ENCODE results near the gene CNTNAP2. TPM values are rescaled to one million over a fixed set of nuclear protein-coding genes. Genes with fewer than 3 reads are reported as not detected.

Gene CNTNAP2
- total RNA-seq, 4 donors from 2014 or later, result 0.42 TPM; not detected in 3

DNA sequence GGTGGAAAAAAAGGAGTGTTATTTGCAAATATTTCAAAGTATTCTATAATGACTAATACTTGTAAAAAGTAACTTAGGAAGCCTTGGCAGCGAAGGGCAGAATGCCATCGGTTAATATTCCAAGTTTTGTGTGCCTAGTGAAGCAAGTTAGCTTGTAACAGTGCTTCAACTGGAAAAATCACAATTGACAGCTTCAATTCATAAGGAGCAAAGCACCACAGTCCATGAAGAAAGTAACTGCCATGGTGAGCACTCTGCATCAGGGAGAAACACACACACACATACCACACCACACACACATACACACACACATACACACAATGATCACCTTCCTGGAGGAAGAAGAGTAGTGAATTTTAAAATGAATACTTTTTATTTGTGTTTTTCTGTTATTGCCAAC, 298.3 kb downstream of the CNTNAP2 start:
- no peaks in the 10 kb centered on the region for H3K9me3 ChIP-seq
- TF ChIP-seq, protein P1, sequence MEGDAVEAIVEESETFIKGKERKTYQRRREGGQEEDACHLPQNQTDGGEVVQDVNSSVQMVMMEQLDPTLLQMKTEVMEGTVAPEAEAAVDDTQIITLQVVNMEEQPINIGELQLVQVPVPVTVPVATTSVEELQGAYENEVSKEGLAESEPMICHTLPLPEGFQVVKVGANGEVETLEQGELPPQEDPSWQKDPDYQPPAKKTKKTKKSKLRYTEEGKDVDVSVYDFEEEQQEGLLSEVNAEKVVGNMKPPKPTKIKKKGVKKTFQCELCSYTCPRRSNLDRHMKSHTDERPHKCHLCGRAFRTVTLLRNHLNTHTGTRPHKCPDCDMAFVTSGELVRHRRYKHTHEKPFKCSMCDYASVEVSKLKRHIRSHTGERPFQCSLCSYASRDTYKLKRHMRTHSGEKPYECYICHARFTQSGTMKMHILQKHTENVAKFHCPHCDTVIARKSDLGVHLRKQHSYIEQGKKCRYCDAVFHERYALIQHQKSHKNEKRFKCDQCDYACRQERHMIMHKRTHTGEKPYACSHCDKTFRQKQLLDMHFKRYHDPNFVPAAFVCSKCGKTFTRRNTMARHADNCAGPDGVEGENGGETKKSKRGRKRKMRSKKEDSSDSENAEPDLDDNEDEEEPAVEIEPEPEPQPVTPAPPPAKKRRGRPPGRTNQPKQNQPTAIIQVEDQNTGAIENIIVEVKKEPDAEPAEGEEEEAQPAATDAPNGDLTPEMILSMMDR (IDR thresholded peaks at IDR 0.05), result no peak
- no peak for TF ChIP-seq POLR2A (IDR thresholded peaks at IDR 0.05)
- no peak for TF ChIP-seq EP300 (IDR thresholded peaks at IDR 0.05)
- no peaks in the 10 kb centered on the region for H3K4me1 ChIP-seq
- H3K27me3 ChIP-seq, result no peaks in the 10 kb centered on the region
- WGBS, 2 donors, result 45 to 54% methylated on average over 2 of the region's 2 CpGs
- no peak for DNase-seq (ENCODE audit: low spot score in 2 of 2)
- no peaks in the 10 kb centered on the region for H3K36me3 ChIP-seq
- H3K4me3 ChIP-seq, result no peak overlapping the region
- H3K27ac ChIP-seq, result no peak overlapping the region

DNA sequence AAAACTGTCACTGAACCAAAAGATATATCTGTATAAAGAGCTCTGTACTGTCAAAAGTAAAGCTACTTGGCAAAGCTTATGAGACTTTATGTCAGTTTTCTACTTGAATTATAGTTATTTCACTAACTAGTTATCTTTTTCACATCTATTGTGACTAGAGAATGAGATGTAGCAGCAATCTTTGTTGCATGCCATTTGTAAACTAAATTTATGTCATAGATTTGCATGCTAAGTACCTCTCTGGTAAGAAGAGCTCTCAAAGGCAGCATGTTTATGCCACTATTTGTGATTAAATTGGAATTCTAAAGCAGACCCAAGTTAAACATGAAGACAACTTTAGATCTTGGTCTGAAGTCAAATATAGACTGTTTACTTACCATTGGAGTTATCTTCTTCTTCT, 300.6 kb downstream of the CNTNAP2 start:
- no peaks in the 10 kb centered on the region for H3K4me1 ChIP-seq
- no peak overlapping the region for H3K27ac ChIP-seq
- no peak for DNase-seq (ENCODE audit: low spot score in 2 of 2)
- H3K36me3 ChIP-seq, result no peaks in the 10 kb centered on the region
- no peaks in the 10 kb centered on the region for H3K9me3 ChIP-seq
- no peak for TF ChIP-seq EP300 (IDR thresholded peaks at IDR 0.05)
- TF ChIP-seq, protein P1 (IDR thresholded peaks at IDR 0.05), result no peak
- TF ChIP-seq POLR2A (IDR thresholded peaks at IDR 0.05), result no peak
- H3K27me3 ChIP-seq, result no peaks in the 10 kb centered on the region
- H3K4me3 ChIP-seq, result no peak overlapping the region

DNA sequence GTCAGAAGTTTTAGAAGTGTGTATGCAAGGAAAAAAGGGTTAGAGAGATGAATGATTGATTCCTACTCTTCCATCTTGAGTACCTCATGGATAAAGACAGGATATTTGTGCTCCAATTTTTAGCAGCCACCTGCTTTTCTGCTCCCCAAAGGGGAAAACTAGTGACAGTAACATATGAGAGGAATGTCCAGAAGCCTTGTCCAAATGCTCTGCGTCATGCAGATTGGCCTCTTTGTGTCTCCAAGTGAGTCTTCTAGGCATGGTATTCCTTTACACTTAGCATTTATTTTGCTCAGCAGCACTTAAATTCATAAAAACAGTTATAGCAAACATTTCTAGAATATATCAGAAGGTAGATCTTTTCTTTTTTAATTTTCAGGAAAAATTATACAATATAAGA, 306.8 kb downstream of the CNTNAP2 start:
- Histone ChIP-seq H3K27me3 (no peaks in the 10 kb centered on the region), H3K4me1 (no peaks in the 10 kb centered on the region), H3K27ac (no peak overlapping the region), H3K4me3 (no peak overlapping the region), H3K36me3 (no peaks in the 10 kb centered on the region), H3K9me3 (peaks cover 0 to under 1% (median 0%) of the 10 kb centered on the region in 4 donors)
- no peak for TF ChIP-seq POLR2A (IDR thresholded peaks at IDR 0.05)
- no peak for DNase-seq (ENCODE audit: low spot score in 2 of 2)
- 77 to 89% methylated on average over 1 of the region's 1 CpG for WGBS, 2 donors

DNA sequence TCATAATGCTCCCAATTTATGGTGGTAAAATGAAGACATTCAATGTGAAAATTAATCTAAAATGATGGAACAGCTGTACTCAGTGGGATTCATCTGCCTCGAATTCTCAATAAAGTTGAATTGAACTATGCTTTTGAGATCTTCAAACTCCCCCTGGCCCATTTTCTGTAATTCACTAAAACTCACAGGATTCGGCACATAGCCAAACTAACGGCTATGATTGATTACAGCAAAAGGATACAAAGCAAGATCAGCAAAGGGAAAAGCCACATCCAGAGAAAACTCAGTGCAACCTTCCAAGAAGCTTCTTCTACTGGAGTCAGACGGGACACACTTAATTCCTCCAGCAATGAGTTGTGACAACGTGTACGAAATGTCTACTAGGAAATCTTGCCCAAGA, 307.5 kb downstream of the CNTNAP2 start:
- WGBS, 2 donors, result 72 to 82% methylated on average over 6 of the region's 6 CpGs
- no peaks in the 10 kb centered on the region for H3K36me3 ChIP-seq
- H3K27me3 ChIP-seq, result no peaks in the 10 kb centered on the region
- no peak for DNase-seq (ENCODE audit: low spot score in 2 of 2)
- peaks cover 0 to 7% (median 1%) of the 10 kb centered on the region in 4 donors for H3K9me3 ChIP-seq
- H3K4me1 ChIP-seq, result no peaks in the 10 kb centered on the region
- H3K4me3 ChIP-seq, result no peak overlapping the region
- no peak overlapping the region for H3K27ac ChIP-seq
- TF ChIP-seq POLR2A (IDR thresholded peaks at IDR 0.05) (no peak), EP300 (IDR thresholded peaks at IDR 0.05) (no peak)
- TF ChIP-seq, protein P1 (IDR thresholded peaks at IDR 0.05), result no peak

DNA sequence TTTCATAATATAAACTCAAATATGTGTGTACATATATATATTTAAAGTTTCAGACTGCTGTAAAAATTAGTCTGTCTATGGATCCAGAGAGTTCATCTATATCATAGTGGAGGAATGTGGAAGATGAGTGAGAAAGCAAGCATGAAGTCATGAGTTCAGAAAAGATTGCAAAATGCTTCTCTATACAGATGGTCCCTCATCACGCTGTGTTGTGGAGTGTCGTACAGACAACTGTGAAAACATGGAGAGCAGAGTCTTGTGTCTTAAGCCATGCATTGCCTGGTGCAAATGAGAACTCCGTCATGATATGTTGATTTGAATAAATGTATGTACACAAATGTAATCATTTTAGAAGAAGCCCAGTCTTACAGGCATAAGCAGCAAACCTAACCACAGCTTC, 316.9 kb downstream of the CNTNAP2 start:
- no peaks in the 10 kb centered on the region for H3K36me3 ChIP-seq
- H3K9me3 ChIP-seq, result peaks cover 0 to 7% (median 1%) of the 10 kb centered on the region in 4 donors
- WGBS, 2 donors, result 71% methylated on average over 3 of the region's 3 CpGs
- H3K27me3 ChIP-seq, result no peaks in the 10 kb centered on the region
- no peak overlapping the region for H3K4me3 ChIP-seq
- no peak for DNase-seq (ENCODE audit: low spot score in 2 of 2)
- TF ChIP-seq, protein P1 (IDR thresholded peaks at IDR 0.05), result no peak
- TF ChIP-seq EP300 (IDR thresholded peaks at IDR 0.05), result no peak
- no peak for TF ChIP-seq POLR2A (IDR thresholded peaks at IDR 0.05)
- H3K27ac ChIP-seq, result no peak overlapping the region
- no peaks in the 10 kb centered on the region for H3K4me1 ChIP-seq

DNA sequence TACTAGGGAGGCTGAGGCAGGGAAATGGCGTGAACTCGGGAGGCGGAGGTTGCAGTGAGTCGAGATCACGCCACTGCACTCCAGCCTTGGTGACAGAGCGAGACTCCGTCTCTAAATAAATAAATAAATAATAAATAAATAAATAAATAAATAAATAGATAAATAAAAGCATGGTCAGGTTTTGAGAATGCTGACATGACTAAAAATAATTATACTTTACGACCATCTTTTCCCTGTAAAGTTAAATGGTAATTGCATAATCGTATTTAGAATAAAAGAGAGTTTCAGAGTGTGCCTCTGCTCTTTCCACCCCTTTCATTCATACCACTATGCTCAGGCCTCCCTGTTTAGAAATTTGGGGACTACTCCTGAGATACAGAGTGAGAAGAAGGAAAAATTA, 326.5 kb downstream of the CNTNAP2 start:
- H3K27me3 ChIP-seq, result no peaks in the 10 kb centered on the region
- TF ChIP-seq POLR2A (IDR thresholded peaks at IDR 0.05) (no peak), EP300 (IDR thresholded peaks at IDR 0.05) (no peak)
- TF ChIP-seq, protein P1 (IDR thresholded peaks at IDR 0.05), result no peak
- H3K4me3 ChIP-seq, result no peak overlapping the region
- no peaks in the 10 kb centered on the region for H3K36me3 ChIP-seq
- 92 to 95% methylated on average over 9 of the region's 9 CpGs for WGBS, 2 donors
- H3K4me1 ChIP-seq, result no peaks in the 10 kb centered on the region
- H3K27ac ChIP-seq, result no peak overlapping the region
- DNase-seq (ENCODE audit: low spot score in 2 of 2), result no peak
- H3K9me3 ChIP-seq, result no peaks in the 10 kb centered on the region

Measured in tibial nerve (tissue), 4 donors.